GM21529 (cell line): ENCODE data around the gene ARID5B.
A peak's percentile ranks its signal among the peaks of the same experiment; 100 is the strongest.

Experiments used
- ATAC-seq: cut with Tn5 transposase; IDR thresholded peaks from one replicate; pipeline ENCODE4 v1.9.1; 2021; ENCODE audit not compliant: unreplicated experiment

Gene ARID5B

DNA sequence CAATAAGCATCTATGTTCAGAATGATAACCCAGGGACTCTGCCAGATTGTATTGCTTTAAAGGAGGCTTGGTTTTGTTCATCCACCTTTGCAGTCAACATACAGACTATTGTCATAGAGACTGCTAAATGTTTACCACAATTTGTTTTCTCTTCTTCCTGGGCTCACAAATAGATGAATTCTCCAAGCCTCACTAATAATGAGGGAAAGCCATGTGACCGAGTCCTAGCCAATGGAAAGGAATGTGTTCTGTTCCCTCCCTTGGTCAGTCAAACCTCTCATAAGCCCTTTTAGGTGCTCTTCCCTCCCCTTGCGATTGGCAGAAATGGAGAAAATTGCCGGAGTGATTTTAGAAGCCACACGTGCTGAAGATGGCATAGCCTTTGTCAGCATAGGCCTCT, 230.2 kb downstream of the ARID5B start:
- no peak for ATAC-seq

DNA sequence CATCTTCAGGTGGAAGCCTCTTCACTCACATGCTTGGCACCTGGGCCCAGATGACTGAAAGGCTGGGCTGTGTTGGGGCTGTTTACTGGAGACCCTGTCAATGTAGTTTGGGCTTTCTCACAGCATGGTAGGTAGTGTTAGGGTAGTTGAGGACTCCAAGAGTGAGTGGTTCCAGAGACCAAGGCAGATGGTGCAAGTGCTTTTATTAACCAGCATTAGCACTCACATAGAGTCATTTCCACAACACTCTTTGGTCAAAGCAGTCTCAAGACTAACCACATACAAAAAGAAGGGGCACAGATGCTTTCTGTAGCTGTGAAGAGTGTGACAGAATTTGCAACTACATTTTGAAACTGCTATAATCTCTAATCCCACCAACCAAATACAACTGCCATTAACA, 232.1 kb downstream of the ARID5B start:
- ATAC-seq, result peak; percentile 74

DNA sequence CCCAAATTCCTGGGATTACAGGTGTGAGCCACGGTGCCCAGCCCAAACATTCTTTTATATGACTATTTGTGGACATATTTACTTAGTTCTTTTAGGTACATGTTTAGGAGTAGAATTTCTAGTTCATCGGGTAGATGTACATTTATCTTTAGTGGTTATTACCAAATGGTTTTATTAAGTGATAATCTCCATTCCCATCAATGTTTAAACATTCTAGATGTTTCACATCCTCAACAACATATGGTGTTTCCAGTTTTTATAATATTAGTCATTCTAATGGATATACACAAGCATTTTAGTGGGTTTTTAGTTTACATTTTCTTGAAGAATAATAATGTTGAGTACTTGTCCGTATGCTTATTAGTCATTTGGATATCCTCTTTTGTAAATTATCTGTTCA, 235.4 kb downstream of the ARID5B start:
- no peak for ATAC-seq
